Activated naive CD4-positive, alpha-beta T cell treated with anti-CD3 and anti-CD28 coated beads, Interleukin-2, amount 10 ng/mL, durations not matched to agents 7 days and 5 days (primary cell): ENCODE results near the gene HNRNPM.

Source experiments
- CTCF ChIA-PET: fragments of 350-600 bp; sonication (Branson Sonifier 250); formaldehyde crosslinking; loops from one replicate; lab custom pipeline; 2021; ENCODE audit warnings: antibody characterized with exemption; lab: Charles Lee
- DNase-seq: peaks from one replicate; pipeline ENCODE4 v3.0.0-alpha.2; 2020
- H3K27ac Mint-ChIP-seq: one replicate; pipeline ENCODE4 v1.8.0; 2021; ENCODE audit warnings: mild to moderate bottlenecking, moderate library complexity, mixed read lengths
- H3K27me3 Mint-ChIP-seq: one replicate; pipeline ENCODE4 v1.8.0; 2021; ENCODE audit warnings: mild to moderate bottlenecking, mixed read lengths
- H3K36me3 Mint-ChIP-seq: one replicate; pipeline ENCODE4 v1.8.0; 2021; ENCODE audit warnings: mixed read lengths
- H3K4me1 Mint-ChIP-seq: one replicate; pipeline ENCODE4 v1.8.0; 2021; ENCODE audit warnings: mixed read lengths
- H3K4me3 Mint-ChIP-seq: one replicate; pipeline ENCODE4 v1.8.0; 2021; ENCODE audit warnings: mild to moderate bottlenecking, moderate library complexity, mixed read lengths
- H3K9me3 Mint-ChIP-seq: one replicate; pipeline ENCODE4 v1.8.0; 2021; ENCODE audit warnings: mixed read lengths

HNRNPM gene

GRCh38 chr19:8459095-8459494, 14.3 kb downstream of the HNRNPM start:
- Mint-ChIP-seq H3K27me3 (no peaks in the 10 kb centered on the region), H3K27ac (no peak overlapping the region), H3K36me3 (peaks cover 46% of the 10 kb centered on the region), H3K4me3 (no peak overlapping the region), H3K4me1 (peaks cover 31% of the 10 kb centered on the region), H3K9me3 (no peaks in the 10 kb centered on the region)
- CTCF ChIA-PET = no interaction called here
- no peak for DNase-seq

GRCh38 chr19:8459520-8460270, 14.9 kb downstream of the HNRNPM start:
- no peak overlapping the region for H3K27ac Mint-ChIP-seq
- no peak for DNase-seq
- peaks cover 27% of the 10 kb centered on the region for H3K4me1 Mint-ChIP-seq
- no peaks in the 10 kb centered on the region for H3K27me3 Mint-ChIP-seq
- no peaks in the 10 kb centered on the region for H3K9me3 Mint-ChIP-seq
- H3K4me3 Mint-ChIP-seq = no peak overlapping the region
- H3K36me3 Mint-ChIP-seq = peaks cover 51% of the 10 kb centered on the region
- CTCF ChIA-PET = no interaction called here

GRCh38 chr19:8460516-8461298, 15.9 kb downstream of the HNRNPM start:
- CTCF ChIA-PET = no interaction called here
- Mint-ChIP-seq H3K36me3 (peaks cover 52% of the 10 kb centered on the region), H3K9me3 (no peaks in the 10 kb centered on the region), H3K4me1 (peaks cover 20% of the 10 kb centered on the region), H3K27ac (no peak overlapping the region), H3K4me3 (no peak overlapping the region), H3K27me3 (no peaks in the 10 kb centered on the region)
- no peak for DNase-seq

- H3K4me1 Mint-ChIP-seq = peaks cover 18% of the 10 kb centered on the region
- CTCF ChIA-PET = no interaction called here
- H3K4me3 Mint-ChIP-seq = no peak overlapping the region
- DNase-seq = no peak
- H3K27me3 Mint-ChIP-seq = no peaks in the 10 kb centered on the region
- H3K9me3 Mint-ChIP-seq = no peaks in the 10 kb centered on the region
- peaks cover 57% of the 10 kb centered on the region for H3K36me3 Mint-ChIP-seq
- peak overlapping the region; percentile 19 for H3K27ac Mint-ChIP-seq
These were observed 16.6 kb downstream of the HNRNPM start for GRCh38 chr19:8461376-8461775.

- peaks cover 55% of the 10 kb centered on the region for H3K36me3 Mint-ChIP-seq
- CTCF ChIA-PET = no interaction called here
- no peaks in the 10 kb centered on the region for H3K9me3 Mint-ChIP-seq
- peak overlapping the region; percentile 19 for H3K27ac Mint-ChIP-seq
- H3K4me1 Mint-ChIP-seq = peaks cover 20% of the 10 kb centered on the region
- DNase-seq = no peak
- H3K27me3 Mint-ChIP-seq = no peaks in the 10 kb centered on the region
- no peak overlapping the region for H3K4me3 Mint-ChIP-seq
These were observed 17.1 kb downstream of the HNRNPM start for GRCh38 chr19:8461891-8462290.

- Mint-ChIP-seq H3K9me3 (no peaks in the 10 kb centered on the region), H3K4me3 (no peak overlapping the region), H3K36me3 (peaks cover 60% of the 10 kb centered on the region), H3K4me1 (peaks cover 20% of the 10 kb centered on the region), H3K27ac (no peak overlapping the region), H3K27me3 (no peaks in the 10 kb centered on the region)
- DNase-seq = no peak
- CTCF ChIA-PET = no interaction called here
These were observed 17.8 kb downstream of the HNRNPM start for GRCh38 chr19:8462571-8462970.

GRCh38 chr19:8463365-8463764, 18.6 kb downstream of the HNRNPM start:
- H3K4me1 Mint-ChIP-seq = peaks cover 20% of the 10 kb centered on the region
- no peak overlapping the region for H3K4me3 Mint-ChIP-seq
- no peaks in the 10 kb centered on the region for H3K9me3 Mint-ChIP-seq
- no peak for DNase-seq
- no peak overlapping the region for H3K27ac Mint-ChIP-seq
- CTCF ChIA-PET = interaction anchor here (2.4 kb wide), 1 partner anchor 116 kb away, joined by 5 read pairs; no protein-coding TSS in a partner anchor
- H3K36me3 Mint-ChIP-seq = peaks cover 62% of the 10 kb centered on the region
- no peaks in the 10 kb centered on the region for H3K27me3 Mint-ChIP-seq

GRCh38 chr19:8466018-8466417, 21.2 kb downstream of the HNRNPM start:
- H3K4me3 Mint-ChIP-seq = no peak overlapping the region
- no peak overlapping the region for H3K27ac Mint-ChIP-seq
- no peaks in the 10 kb centered on the region for H3K9me3 Mint-ChIP-seq
- peaks cover 80% of the 10 kb centered on the region for H3K36me3 Mint-ChIP-seq
- CTCF ChIA-PET = interaction anchor here (0.5 kb wide), 1 partner anchor 118 kb away, joined by 4 read pairs; no protein-coding TSS in a partner anchor
- no peak for DNase-seq
- peaks cover 20% of the 10 kb centered on the region for H3K4me1 Mint-ChIP-seq
- H3K27me3 Mint-ChIP-seq = no peaks in the 10 kb centered on the region

GRCh38 chr19:8468124-8468523, 23.3 kb downstream of the HNRNPM start:
- no peak overlapping the region for H3K4me3 Mint-ChIP-seq
- no peak overlapping the region for H3K27ac Mint-ChIP-seq
- DNase-seq = no peak
- H3K27me3 Mint-ChIP-seq = no peaks in the 10 kb centered on the region
- H3K9me3 Mint-ChIP-seq = no peaks in the 10 kb centered on the region
- H3K36me3 Mint-ChIP-seq = peaks cover 81% of the 10 kb centered on the region
- CTCF ChIA-PET = no interaction called here
- peaks cover 30% of the 10 kb centered on the region for H3K4me1 Mint-ChIP-seq

GRCh38 chr19:8468761-8469373, 24.1 kb downstream of the HNRNPM start:
- DNase-seq = no peak
- CTCF ChIA-PET = interaction anchor here (1.0 kb wide), 1 partner anchor 116 kb away, joined by 3 read pairs; no protein-coding TSS in a partner anchor
- Mint-ChIP-seq H3K27me3 (no peaks in the 10 kb centered on the region), H3K27ac (peak overlapping the region; percentile 2), H3K36me3 (peaks cover 83% of the 10 kb centered on the region), H3K4me1 (peaks cover 36% of the 10 kb centered on the region), H3K9me3 (no peaks in the 10 kb centered on the region), H3K4me3 (no peak overlapping the region)

GRCh38 chr19:8469613-8470368, 25.0 kb downstream of the HNRNPM start:
- Mint-ChIP-seq H3K4me3 (no peak overlapping the region), H3K9me3 (no peaks in the 10 kb centered on the region), H3K36me3 (peaks cover 82% of the 10 kb centered on the region), H3K27me3 (no peaks in the 10 kb centered on the region), H3K27ac (peak overlapping the region; percentile 2), H3K4me1 (peaks cover 40% of the 10 kb centered on the region)
- DNase-seq = no peak
- CTCF ChIA-PET = interaction anchor here (1.0 kb wide), 1 partner anchor 116 kb away, joined by 3 read pairs; no protein-coding TSS in a partner anchor

GRCh38 chr19:8473648-8474476, 29.1 kb downstream of the HNRNPM start:
- CTCF ChIA-PET = interaction anchor here (0.6 to 0.7 kb wide), 3 partner anchors 25 to 1341 kb away, joined by 3 read pairs; no protein-coding TSS in a partner anchor
- peaks cover 57% of the 10 kb centered on the region for H3K4me1 Mint-ChIP-seq
- DNase-seq = no peak
- no peaks in the 10 kb centered on the region for H3K9me3 Mint-ChIP-seq
- H3K4me3 Mint-ChIP-seq = no peak overlapping the region
- peaks cover 69% of the 10 kb centered on the region for H3K36me3 Mint-ChIP-seq
- peak overlapping the region; percentile 75 for H3K27ac Mint-ChIP-seq
- H3K27me3 Mint-ChIP-seq = no peaks in the 10 kb centered on the region

GRCh38 chr19:8475005-8475404, 30.2 kb downstream of the HNRNPM start:
- Mint-ChIP-seq H3K4me3 (no peak overlapping the region), H3K27ac (no peak overlapping the region), H3K9me3 (no peaks in the 10 kb centered on the region), H3K36me3 (peaks cover 60% of the 10 kb centered on the region), H3K4me1 (peaks cover 53% of the 10 kb centered on the region), H3K27me3 (no peaks in the 10 kb centered on the region)
- no peak for DNase-seq
- CTCF ChIA-PET = no interaction called here
